HG02571 (cell line): ENCODE measurements around the gene GCLM.
"Not testable (repeated sequence)": the region's sequence is repeated elsewhere in the genome, so short reads cannot be mapped to it uniquely, and the experiment has no call there.

Source experiments
- ATAC-seq: cut with Tn5 transposase; IDR thresholded peaks from one replicate; pipeline ENCODE4 v1.9.1; 2021; ENCODE audit warnings: mild to moderate bottlenecking, moderate library complexity; ENCODE audit not compliant: unreplicated experiment

The GCLM gene

GRCh38 chr1:93899543-93900207 is 9.6 kb downstream of the GCLM start:
- ATAC-seq: no peak

- ATAC-seq: no peak
Observed at GRCh38 chr1:93888900-93889299, 20.3 kb downstream of the GCLM start.

- ATAC-seq: no peak
Observed at GRCh38 chr1:93882269-93882668, 27.0 kb downstream of the GCLM start.

GRCh38 chr1:93880731-93881130 is 28.5 kb downstream of the GCLM start:
- no peak for ATAC-seq

GRCh38 chr1:93878889-93879586 is 30.2 kb downstream of the GCLM start, which contains the start of gene DNTTIP2:
DNTTIP2 (minus strand) TSS chr1:93879206; CDS start chr1:93879148, 58 bp downstream.
- ATAC-seq: peak; percentile 94

GRCh38 chr1:93878501-93878888 is 30.7 kb downstream of the GCLM start:
- peak; percentile 60 for ATAC-seq

GRCh38 chr1:93877529-93877928 is 31.7 kb downstream of the GCLM start:
- no peak for ATAC-seq

- no peak for ATAC-seq
Observed at GRCh38 chr1:93876244-93876643, 33.0 kb downstream of the GCLM start.

- ATAC-seq: no peak
Observed at GRCh38 chr1:93874025-93874651, 35.1 kb downstream of the GCLM start.

GRCh38 chr1:93871366-93871765 is 37.9 kb downstream of the GCLM start:
- ATAC-seq: no peak

GRCh38 chr1:93869653-93870052 is 39.6 kb downstream of the GCLM start:
- no peak for ATAC-seq

GRCh38 chr1:93868492-93868891 is 40.7 kb downstream of the GCLM start:
- ATAC-seq: not testable (repeated sequence)

- no peak for ATAC-seq
Observed at GRCh38 chr1:93865253-93865652, 44.0 kb downstream of the GCLM start.

- ATAC-seq: no peak
Observed at GRCh38 chr1:93864175-93864574, 45.1 kb downstream of the GCLM start.

- not testable (repeated sequence) for ATAC-seq
Observed at GRCh38 chr1:93857653-93858052, 51.6 kb downstream of the GCLM start.

GRCh38 chr1:93855983-93856382 is 53.2 kb downstream of the GCLM start:
- not testable (repeated sequence) for ATAC-seq

GRCh38 chr1:93853940-93854339 is 55.3 kb downstream of the GCLM start:
- ATAC-seq: no peak

GRCh38 chr1:93851878-93852277 is 57.4 kb downstream of the GCLM start:
- ATAC-seq: no peak

- ATAC-seq: no peak
Observed at GRCh38 chr1:93851327-93851712, 57.9 kb downstream of the GCLM start.

- not testable (repeated sequence) for ATAC-seq
Observed at GRCh38 chr1:93850687-93851326, 58.4 kb downstream of the GCLM start.

GRCh38 chr1:93848350-93848883 is 60.8 kb downstream of the GCLM start:
- ATAC-seq: no peak
